ENCODE measurements around the gene PCSK5.

DNA sequence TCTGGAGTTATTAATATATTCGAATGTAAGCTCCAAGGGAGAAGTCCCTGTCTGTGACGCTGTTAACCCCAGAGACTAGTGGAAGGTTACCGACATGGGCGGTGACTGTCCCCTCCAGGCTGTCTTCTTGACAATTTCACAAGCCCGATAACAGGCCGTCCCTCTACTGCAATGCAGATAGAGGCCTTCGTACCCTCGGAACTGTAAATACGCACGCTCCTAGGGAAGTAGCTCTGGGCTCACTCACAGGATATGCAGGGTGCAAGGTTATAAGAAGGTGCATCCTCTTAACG, 504.4 kb downstream of the PCSK5 start:
- TF ChIP-seq, protein P1, sequence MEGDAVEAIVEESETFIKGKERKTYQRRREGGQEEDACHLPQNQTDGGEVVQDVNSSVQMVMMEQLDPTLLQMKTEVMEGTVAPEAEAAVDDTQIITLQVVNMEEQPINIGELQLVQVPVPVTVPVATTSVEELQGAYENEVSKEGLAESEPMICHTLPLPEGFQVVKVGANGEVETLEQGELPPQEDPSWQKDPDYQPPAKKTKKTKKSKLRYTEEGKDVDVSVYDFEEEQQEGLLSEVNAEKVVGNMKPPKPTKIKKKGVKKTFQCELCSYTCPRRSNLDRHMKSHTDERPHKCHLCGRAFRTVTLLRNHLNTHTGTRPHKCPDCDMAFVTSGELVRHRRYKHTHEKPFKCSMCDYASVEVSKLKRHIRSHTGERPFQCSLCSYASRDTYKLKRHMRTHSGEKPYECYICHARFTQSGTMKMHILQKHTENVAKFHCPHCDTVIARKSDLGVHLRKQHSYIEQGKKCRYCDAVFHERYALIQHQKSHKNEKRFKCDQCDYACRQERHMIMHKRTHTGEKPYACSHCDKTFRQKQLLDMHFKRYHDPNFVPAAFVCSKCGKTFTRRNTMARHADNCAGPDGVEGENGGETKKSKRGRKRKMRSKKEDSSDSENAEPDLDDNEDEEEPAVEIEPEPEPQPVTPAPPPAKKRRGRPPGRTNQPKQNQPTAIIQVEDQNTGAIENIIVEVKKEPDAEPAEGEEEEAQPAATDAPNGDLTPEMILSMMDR (IDR thresholded peaks at IDR 0.05 in 8 of 11, conservative IDR thresholded peaks at IDR 0.05 in 3 of 11) = peak in 1 of 11 experiments; percentile 3
- TF ChIP-seq POLR2A (IDR thresholded peaks at IDR 0.05) = peak in 1 of 3 donors; percentile 18
